ENCODE measurements around the gene EPB41L3. TPM values are rescaled to one million over a fixed set of nuclear protein-coding genes. Genes with fewer than 3 reads are reported as not detected.

Gene EPB41L3
- total RNA-seq, 1 donor from 2014 or later, result 50.1 TPM

DNA sequence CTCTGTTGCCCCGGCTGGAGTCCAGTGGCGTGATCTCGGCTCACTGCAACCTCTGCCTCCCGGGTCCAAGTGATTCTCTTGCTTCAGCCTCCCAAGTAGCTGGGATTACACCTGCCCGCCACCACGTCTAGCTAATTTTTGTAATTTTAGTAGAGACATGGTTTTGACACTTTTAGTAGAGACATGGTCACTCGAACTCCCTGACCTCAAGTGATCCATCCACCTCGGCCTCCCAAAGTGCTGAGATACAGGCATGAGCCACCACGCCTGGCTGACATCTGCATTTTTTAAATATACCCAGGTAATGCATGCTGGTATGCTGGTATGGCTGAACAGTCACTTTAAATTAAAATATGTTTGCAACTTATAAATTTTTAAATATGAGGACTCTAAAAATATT, 91.9 kb downstream of the EPB41L3 start:
- DNase-seq, result no peak

DNA sequence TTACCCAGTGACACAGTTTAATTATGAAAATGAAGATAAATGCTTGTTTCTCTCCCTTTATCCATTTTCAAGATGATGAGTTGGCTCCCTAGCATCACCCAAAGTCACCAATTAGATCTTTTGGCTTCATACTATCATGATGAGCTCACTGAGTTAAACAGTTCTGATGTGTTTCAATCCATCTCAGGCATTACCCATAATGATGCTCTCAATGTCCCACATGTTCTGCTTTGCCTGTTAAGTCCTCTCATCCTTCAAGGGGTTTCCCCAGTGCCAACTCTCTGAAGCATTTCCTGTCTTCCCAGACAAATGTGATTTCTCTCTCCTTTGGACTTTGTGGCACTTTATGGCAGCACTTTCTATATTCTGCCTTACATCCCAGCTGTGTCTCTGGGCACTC, 92.6 kb downstream of the EPB41L3 start:
- no peak for DNase-seq

DNA sequence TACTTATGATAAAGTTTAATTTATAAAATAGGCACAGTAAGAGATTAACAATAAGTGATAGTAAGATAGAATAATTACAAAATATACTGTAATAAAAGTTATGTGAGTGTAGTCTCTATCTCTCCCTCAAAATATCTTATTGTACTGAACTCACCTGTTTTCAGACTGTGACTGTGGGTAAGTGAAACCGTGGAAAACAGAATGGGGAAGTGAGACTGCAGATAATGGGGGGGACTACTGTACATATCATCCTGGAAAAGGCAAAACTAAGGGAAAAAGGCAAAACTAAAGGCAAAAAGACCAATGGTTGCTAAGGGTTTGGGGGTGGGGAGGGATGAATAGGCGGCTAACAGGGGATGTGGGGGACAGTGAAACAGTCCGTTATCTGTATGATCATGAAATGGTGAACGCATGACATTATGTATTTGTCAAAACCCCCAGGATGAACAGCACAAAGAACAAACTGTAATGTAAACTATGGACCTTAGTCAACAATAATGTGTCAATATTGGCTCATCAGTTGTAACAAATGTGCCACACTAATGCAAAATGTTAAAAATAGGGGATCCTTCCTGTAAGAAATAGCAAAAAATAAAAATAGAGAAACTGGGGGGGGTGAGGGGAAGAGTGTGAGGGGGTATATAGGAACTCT, 93.8 kb downstream of the EPB41L3 start:
- DNase-seq, result no peak

DNA sequence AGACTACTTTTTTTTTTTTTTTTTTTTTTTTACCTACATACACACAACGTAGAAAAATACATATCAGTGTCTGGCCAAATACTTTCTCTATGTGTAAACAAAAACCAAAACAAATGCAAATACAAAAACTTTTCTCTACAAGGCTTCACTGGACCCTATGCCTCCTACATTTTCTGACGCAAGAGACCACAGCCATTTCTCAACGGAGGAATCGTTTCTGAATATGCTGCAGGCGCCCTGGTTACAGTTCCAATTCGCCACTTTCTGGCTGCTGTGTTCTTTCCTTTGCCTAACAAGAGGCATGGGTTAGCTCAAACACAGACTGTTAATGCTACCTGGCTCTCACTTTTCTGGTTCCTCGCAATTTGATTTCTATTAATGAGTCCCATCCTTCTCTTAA, 96.4 kb downstream of the EPB41L3 start:
- no peak for DNase-seq

DNA sequence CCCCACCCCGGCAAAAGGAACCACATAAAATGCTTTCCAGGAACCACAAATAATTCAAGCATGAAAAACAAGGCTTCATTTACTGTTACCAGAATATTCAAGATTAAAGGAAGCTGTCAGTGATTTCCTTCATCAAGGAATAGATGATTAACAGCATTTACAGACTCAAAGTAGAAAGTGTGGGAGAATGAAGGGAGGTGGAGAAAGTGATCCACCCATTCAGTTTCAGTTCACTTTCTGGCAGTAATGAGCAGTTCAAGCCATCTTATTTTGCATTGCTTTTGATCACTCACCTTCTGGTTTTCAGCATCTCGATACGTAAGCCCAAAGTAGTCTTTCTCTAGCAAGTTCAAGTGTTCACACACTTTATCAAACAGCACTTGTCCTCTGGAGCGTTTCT, 99.0 kb downstream of the EPB41L3 start:
- DNase-seq, result no peak

DNA sequence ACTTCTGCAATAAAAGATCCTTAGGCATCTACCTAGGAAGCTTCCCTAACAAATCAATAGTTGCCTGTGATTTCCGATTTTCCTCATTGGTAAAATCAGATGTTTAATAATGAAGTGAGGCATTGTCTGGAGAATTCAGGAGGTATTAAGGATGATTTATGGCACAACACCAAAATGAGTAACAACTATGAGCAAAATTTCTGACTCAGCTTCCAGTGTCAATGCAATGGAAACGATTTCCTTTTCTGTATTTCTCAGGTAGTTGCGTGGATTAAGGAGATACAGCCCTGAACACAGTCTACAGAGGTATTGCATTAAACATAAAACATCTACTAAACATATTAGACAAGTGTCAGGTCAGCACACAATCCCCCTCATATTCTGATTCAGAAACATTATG, 99.5 kb downstream of the EPB41L3 start:
- DNase-seq, result no peak

DNA sequence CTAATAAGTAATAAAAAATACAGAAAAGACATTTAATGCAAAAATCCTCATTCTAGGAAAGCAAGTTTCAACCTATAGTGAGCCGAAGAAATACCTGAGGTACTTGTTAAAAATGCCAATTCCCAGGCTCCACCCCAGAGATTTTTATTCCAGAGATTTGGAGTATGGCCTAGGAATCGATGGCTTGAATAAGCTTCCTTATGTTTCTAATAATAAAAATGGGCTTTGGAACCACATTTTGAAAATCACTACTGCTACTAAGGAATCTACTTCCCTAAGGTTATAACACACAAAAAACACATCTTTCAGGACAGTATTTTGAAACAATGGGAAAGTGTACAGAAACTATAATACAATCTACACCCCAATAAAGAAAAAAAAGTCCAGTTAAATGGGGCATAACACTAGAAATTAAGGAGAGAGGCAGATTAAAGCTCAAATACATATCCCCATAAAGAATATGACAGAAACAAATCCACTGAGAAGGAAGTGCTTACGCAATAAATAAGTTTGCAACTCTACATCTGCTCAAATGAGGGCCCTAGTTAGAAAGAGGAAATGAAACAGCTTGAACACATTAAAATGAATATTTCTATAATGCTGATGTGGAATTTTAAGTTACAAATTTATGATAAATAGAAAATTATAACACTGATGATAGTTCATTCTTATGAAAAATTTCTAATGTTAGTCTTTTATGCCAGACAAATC, 103.7 kb downstream of the EPB41L3 start:
- no peak for DNase-seq

DNA sequence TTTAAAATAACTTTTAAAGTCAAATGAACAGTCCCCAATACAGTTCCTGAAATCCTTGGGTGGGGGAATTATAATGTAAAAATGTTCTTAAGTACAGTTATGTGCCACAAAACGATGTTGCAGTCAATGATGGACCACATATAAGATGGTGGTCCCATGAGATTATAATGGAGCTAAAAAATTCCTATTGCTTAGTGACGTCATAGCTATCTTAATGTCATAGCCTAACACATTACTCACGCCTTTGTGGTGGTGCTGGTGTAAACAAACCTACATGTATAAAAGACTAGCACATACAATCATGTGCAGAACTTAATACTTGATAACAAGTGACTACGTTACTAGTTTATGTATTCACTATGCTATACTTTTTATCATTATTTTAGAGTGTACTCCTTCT, 109.4 kb downstream of the EPB41L3 start:
- DNase-seq, result no peak

DNA sequence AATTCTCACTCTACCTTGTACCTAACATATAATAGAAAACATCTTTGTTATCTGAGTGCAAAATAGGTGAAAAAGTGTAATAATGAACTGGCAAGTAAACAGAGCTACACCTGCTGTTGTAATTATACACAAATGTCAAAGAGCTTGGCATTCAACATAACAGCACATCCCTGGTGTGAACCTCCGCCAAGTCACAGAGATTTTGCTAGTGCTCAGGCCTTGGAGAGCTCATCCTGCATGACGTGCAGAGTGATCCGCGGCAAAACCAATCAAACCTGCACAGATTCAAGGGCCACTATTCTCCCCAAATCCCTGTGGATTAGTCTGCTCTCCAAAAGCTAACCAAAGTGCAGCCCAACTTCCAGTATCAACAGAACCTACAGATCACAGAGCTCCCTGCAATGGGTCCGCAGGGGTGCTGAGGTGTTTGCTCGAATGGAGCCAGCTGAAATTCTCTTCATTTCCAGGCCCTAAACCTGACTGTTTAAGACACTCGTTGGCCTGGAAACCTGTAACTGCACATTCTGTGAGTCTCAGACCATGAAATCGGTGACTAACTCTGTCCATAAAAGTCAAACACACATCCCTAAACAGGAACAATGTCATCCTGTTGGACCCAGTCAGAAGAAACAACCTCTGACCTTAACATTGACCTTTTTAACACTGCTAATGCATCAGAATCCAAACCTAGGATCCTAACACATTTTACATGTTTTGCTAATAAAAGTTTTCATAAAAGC, 111.8 kb downstream of the EPB41L3 start:
- DNase-seq, result no peak

DNA sequence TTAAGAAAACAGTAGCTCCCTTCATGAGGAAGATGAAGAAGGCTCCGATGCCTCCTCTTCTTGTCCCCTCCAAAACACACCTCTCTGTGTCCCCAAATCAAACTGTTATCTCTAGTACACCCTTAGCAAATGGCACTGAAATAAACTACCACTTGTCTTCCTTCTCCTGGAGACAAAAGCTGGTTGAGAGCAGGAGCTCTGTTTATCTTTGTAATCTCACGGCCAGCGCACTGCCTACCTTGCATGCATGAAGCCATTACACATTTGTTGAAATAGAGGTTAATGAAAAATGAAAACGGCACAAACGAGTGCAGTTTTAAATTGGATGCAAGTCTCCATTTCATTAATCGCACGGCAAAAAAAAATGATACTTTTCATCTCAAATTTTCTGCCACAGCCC, 113.7 kb downstream of the EPB41L3 start:
- no peak for DNase-seq

DNA sequence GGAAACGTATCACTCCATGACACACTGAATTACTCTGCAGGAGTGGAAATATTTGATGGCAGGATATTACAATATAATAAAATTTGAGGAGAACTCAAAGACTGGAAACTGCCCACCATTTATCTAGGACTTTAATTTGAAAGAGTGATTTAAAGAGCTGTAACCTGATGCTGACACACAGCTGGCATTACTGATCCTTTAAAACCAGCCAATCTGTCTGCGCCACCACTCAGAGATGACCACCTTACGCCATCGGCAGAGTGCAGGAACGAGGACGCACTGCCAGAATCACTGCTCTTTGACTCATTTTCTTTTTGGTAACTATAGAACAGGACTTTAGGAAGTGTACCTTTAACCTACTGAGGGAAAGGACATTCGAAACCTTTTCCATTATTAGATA, 114.1 kb downstream of the EPB41L3 start:
- DNase-seq, result no peak

DNA sequence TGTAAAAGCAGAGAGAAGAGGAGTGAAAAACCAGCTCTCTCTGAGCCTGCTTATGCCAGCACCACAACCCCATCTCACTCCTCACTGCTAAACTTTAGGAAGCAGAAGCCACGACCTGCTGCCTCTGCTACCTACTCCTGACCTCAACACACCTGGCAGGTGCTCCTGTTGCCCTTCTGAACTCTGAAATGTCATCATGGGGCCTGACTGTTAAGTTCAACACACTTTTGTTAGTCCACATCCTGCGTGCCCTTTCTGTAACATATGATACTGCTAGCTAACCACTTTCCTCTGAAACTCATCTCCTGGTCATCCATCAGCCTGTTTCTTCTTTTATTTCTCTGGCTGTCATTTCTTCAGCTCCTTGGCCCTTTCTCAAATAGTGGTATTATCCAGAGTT, 118.1 kb downstream of the EPB41L3 start:
- DNase-seq, result no peak

DNA sequence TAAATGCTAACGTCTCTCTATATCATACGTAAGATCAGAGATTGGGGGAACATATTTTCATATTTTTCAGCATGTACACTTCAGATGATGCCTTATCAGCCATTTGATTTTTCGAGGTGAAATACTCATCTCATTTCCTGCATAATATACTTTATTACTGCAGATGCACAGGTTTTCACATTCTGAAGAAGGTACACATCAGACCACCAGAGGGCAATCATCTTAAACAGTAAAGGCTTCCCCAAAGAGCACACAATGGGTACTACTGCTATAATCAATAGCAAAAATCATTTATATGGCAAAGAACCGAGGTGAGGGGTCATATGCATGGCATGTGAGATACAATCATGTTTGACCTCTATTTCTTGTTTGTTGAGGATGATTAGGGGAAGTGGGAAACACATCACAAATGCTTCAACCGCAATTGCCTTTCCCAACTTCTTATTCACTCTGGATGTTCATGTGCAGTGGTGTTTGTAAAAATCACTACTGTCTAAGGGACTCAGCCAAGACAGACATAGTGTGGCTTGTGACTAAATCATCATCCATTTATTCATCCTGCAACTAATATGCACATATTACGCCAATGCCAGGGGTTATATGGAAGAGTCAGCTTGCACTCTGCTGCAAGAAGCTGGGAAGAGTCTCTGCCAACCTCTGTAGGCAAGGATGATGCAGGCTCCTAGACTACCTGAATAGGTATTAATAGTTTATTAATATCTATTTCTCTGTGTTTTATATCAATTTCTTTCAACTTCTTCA, 118.7 kb downstream of the EPB41L3 start:
- DNase-seq, result peak; percentile 49

DNA sequence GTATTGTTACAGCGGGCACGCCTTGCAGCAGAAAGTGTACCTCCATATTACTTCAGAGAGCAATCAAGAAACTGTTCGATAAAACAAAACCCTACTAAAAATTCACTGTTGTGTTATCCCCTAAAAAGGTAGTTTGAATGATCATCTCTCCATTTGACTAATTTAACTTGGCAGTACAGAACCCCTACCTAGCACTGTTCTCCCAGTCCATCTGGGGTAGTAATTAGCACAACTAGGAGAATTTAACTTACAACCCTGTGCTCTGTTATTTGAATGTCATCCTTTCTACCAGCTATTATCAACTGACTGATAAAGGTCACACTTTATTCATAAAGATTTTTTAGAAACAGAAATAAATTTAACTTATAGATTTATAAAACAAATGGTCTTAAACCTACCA, 121.2 kb downstream of the EPB41L3 start:
- DNase-seq, result no peak

DNA sequence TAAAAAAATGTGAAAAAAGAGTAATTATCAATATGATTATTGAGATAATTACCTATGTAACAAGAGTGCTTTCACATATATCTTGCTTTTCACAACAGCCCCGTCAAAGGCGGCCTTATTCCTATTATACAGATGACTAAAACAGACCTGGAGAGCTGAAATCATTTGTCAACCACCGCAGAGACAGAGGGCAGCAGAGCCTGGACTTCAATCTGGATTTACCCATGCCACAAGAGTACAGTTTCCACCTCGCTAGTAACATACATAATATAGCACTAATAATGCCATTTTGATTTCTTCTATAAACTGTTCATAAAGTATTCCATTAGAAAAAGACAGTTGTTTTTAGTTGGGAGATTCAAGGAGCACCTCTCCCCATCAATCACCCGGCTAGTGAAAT, 121.8 kb downstream of the EPB41L3 start:
- DNase-seq, result no peak

DNA sequence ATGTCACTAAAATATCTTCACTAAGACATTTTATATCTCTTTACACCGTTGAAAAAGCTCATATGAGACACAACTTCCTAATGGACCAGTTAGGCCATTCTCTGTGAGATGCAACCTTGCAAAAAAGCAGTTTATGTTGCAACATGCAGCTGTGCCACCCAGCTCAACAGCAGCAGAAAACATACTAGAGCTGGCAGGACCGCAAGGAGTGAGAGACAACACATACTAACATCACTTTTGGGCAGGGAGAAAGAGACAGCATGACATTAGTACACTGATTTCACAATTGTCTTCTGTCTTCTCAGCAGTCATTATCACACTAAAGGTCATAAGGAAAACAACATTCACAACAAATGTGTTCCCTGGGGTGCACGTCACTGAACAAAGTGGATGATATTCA, 122.9 kb downstream of the EPB41L3 start:
- no peak for DNase-seq

DNA sequence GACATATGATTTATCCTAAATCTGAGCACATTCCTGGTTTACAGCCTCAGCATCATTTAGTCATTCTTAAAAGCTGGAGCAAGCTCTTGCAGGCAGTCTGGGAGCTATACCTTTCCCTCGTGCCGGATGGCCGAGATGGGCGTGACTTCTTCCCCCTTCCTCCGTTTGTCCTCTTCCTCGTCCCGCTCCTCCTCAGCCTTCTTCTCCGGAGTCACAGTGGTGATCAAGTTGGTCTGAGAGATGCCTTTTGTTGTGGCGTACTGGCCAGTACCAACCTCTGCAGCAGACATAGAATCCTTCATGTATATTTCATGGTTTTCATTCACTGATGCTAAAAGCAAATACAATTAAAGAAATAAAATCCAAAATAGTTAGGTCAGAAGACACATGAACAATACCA, 124.2 kb downstream of the EPB41L3 start:
- no peak for DNase-seq

DNA sequence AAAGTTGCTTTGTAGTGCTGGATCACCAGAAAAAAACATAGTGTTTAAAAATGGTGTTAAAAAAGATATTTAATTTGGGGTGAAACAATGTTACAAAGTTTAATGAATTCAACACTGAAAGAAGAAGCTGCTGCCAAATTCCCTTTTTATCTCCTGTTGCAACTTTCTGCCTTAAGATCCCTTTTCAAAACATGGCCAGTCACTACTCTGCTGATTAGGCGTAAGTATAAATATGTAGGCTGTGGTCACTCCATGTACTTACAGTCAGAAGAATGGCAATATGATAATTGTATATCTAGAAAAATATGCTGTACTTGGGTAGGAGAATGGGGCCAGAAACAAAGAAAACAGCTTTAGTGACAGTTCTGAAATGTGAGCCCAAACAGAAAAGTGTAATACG, 124.8 kb downstream of the EPB41L3 start:
- DNase-seq, result no peak

DNA sequence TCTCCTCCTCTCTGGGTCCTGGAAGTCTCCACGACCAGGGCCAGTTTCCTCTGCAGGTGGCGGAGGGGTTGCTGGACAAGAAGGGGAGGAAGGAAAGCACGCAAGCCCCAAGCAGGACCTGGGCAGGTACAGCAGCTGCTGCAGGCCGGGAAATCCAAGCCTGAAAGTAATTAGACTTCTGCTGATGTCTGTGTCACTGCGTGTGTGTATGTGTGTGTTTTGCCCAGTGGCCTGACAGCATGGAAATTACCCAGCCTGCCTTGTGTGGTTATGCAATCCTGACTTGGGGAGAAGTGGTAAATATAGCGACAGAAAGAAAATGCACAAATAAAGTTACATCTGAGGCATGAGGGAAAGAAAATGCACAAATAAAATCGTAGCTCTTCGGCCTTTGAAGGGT, 126.5 kb downstream of the EPB41L3 start:
- peak; percentile 30 for DNase-seq

DNA sequence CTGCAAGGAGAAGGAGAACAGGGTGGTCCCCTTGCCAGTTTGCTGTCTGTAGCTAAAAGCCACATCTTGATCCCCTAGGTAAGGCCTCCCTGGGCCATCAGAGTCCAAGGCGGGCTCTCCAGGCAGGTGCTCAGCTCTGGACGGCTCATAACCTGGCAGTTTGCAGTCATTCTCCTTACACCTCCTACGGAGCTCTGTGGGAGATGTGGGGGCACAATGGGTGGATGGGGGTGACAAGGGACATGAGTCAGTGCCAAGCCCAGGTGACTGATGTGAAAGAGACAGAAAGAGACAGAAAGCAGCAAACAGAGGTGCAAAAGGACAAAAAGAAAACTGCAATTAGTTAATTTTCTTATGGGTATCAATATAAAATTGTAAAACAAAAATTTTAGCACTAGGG, 127.7 kb downstream of the EPB41L3 start:
- DNase-seq, result no peak

DNA sequence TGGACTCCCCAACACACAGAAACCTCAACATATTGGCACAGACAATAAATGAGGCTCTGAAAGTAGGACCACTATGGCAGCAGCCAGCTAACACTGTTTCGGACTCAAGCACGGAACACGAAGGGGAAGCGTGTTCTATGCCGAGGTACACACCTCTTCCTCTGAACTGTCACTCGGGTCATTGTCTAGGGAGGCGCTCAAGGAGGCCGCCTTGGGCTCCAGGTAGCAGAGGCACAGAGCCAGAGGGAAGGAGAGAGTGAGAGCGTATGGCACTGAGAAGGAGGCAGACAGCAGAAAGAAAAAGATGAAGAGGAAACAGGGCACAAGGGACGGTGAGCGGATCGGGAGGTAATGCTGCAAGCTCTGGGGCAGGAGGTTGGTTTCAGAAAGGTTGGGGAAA, 128.1 kb downstream of the EPB41L3 start:
- DNase-seq, result no peak

DNA sequence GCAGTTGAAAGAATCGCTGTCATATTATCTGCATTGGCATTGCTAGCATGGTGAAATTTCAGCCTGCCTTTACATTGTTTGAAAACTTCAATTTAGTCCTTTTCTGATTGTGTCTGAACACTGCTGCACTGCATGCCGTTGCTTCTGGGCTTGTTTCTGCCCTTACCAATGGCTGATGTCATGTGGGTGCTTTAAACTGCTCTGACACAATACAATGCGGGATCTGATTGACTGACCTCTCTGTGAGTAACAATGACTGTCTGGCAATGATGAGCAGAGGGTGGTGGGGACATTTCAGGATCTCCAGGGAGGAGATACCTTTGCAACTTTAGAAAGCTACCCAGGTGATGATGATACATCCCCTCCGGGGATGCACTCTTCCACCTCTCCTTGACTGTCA, 128.8 kb downstream of the EPB41L3 start:
- no peak for DNase-seq

DNA sequence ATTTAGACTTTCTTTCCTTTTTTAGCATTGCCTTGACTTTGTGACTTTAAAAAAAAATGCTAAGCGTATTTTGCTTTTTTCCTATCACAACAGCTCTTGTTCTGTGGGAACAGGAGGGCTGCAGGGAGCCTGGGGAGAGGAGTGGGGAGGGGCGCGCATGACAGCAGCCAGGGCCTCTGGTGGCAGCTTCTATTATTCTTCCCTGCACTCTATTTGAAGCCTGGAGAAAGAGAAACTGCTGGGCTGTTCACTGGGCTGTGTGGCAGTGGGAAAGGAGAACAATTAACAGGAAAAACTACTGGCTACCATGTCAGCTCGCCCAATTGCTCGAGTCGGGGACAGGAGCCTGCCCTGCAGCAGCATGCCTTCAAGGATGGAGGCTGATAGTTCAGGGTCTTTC, 129.3 kb downstream of the EPB41L3 start:
- DNase-seq, result no peak
